GM12875 (cell line): ENCODE measurements around the gene GBGT1.
"Not testable (repeated sequence)": the region's sequence is repeated elsewhere in the genome, so short reads cannot be mapped to it uniquely, and the experiment has no call there.

ENCODE experiments used
- H3K4me3 ChIP-seq: one replicate; pipeline ENCODE4 v1.5.1; 2011; ENCODE audit warnings: low read depth, low read length, control low read depth
- CTCF ChIP-seq: IDR thresholded peaks from 2 replicates; pipeline ENCODE4 v1.5.1; 2011; ENCODE audit warnings: low read depth, mild to moderate bottlenecking, control low read depth, inconsistent platforms, low read length, moderate library complexity, borderline replicate concordance; ENCODE audit not compliant: insufficient read depth

The GBGT1 gene

DNA sequence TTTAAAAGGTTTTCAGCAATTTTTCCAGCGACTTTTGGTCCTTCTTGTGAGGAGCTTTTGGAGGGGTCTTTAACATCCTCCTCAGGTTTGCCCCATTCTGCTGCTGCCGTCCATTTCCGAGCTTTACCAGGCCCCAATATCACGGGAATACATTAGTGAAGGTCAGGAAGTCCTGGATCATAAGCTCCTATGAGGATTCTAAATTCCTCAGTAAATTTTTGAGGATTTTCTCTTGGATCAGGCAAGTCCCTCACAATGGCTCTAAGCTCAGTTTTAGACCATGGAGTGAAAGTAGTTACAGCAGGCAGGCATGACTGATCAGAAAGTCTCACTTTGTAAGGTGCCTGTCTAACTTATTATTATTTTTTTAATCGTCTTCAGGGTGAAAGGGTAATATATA is 17.2 kb upstream of the GBGT1 start:
- no peak for TF ChIP-seq CTCF
- no peak overlapping the region for H3K4me3 ChIP-seq

- H3K4me3 ChIP-seq = no peak overlapping the region
- TF ChIP-seq CTCF = no peak
Measured at GRCh38 chr9:133173056-133173455, 9.3 kb upstream of the GBGT1 start.

DNA sequence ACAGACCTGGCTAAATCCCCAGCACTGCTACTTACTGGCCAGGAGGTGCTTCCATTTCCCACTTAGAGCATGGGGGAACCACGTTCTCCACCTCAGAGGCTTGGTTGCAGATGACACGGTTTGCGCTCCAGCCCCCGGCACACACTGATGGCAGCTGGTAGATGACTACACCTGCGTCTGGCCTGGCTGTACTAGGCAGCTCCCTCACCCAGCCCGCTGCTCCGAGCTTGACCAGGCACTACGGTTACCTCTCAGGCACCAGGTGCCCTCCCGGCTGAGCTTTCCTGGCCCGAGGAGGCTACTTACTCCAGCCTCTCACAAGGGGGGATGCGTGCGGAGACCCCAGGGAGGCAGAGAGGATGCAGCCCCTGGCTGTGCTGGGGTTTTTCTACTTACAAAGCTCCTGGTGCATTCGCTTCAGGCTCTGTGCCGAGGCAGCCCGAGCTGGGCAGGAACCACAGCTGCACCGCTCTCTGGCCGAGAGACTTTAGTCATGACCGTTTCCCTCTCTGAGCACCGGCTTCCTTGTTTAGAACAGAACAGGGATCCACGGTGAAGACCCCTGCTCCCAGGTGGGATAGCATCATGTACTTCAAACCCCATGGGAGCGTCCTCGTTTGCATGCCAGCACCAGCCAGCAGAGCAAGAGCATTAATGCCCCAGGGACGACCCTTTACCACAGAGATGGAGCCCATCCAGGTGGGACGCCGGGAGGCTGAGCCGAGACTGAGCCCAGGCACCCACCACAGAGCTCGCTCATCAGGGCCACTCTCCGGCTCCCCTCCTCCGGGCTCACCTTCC is 7.6 kb upstream of the GBGT1 start:
- no peak for TF ChIP-seq CTCF
- no peak overlapping the region for H3K4me3 ChIP-seq

GRCh38 chr9:133170716-133171115 is 7.0 kb upstream of the GBGT1 start:
- TF ChIP-seq CTCF = no peak
- no peak overlapping the region for H3K4me3 ChIP-seq

- H3K4me3 ChIP-seq = not testable (repeated sequence)
Measured at GRCh38 chr9:133169687-133170086, 6.0 kb upstream of the GBGT1 start.

- H3K4me3 ChIP-seq = no peak overlapping the region
- no peak for TF ChIP-seq CTCF
Measured at GRCh38 chr9:133169102-133169501, 5.4 kb upstream of the GBGT1 start.

- H3K4me3 ChIP-seq = no peak overlapping the region
- TF ChIP-seq CTCF = no peak
Measured at GRCh38 chr9:133168432-133168831, 4.7 kb upstream of the GBGT1 start.

DNA sequence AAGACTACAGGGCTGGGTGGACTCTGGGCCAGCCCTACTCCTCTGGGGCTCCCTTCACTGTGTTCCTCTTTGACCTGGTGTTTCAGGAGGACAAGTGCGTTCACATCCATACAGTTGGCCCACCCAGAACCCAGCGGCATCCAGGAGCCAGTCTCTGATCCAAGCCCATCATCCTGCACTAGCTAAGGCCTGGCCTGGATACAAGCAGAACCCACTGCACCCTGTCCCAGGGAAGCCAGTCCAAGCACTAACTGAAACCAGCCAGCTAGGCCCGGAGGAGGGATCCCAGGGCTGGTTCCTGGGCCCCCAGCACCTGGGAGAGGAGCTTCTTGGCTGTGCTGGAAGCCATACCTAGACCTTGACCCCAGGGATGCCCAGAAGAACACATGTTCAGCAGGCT is 4.1 kb upstream of the GBGT1 start:
- no peak overlapping the region for H3K4me3 ChIP-seq
- TF ChIP-seq CTCF = no peak
